GM23338 (cell line): ENCODE data around the gene PTPN18. TPM values are rescaled to one million over a fixed set of nuclear protein-coding genes. Genes with fewer than 3 reads are reported as not detected.
A peak's percentile ranks its signal among the peaks of the same experiment; 100 is the strongest.

Source experiments
- ATAC-seq: fragments of 200-7000 bp; cut with Tn5 transposase; 3 replicates; pipeline ENCODE4 v1.9.1; 2020
- DNase-seq: peaks from one replicate; pipeline ENCODE4 v3.0.0-alpha.2; 2015; ENCODE audit warnings: low spot score
- H2AFZ ChIP-seq: fragments of 200-600 bp; sonication (generic); 2 replicates; pipeline ENCODE4 v1.8.0; 2016; ENCODE audit warnings: antibody characterized with exemption, mild to moderate bottlenecking, moderate library complexity
- H3F3A ChIP-seq: fragments of 200-600 bp; sonication (generic); replicated peaks from 2 replicates; pipeline ENCODE4 v1.8.0; 2017; ENCODE audit warnings: antibody characterized with exemption, mixed run types, low read depth
- H3K27ac ChIP-seq: fragments of 200-600 bp; sonication (generic); 2 replicates; pipeline ENCODE4 v1.6.1; 2016; ENCODE audit warnings: low read depth
- H3K27me3 ChIP-seq: fragments of 200-600 bp; sonication (generic); 2 replicates; pipeline ENCODE4 v1.8.0; 2016; ENCODE audit warnings: mild to moderate bottlenecking, mixed run types, moderate library complexity; ENCODE audit not compliant: insufficient read depth
- H3K36me3 ChIP-seq: fragments of 200-600 bp; sonication (generic); 2 replicates; pipeline ENCODE4 v1.8.0; 2016; ENCODE audit warnings: mild to moderate bottlenecking; ENCODE audit not compliant: insufficient read depth
- H3K4me1 ChIP-seq: fragments of 200-600 bp; sonication (generic); 2 replicates; pipeline ENCODE4 v1.8.0; 2016; ENCODE audit warnings: mild to moderate bottlenecking, moderate library complexity; ENCODE audit not compliant: insufficient read depth
- H3K4me2 ChIP-seq: fragments of 200-600 bp; sonication (generic); 2 replicates; pipeline ENCODE4 v1.7.1; 2017; ENCODE audit warnings: mixed run types
- H3K4me3 ChIP-seq: fragments of 200-600 bp; sonication (generic); 2 replicates; pipeline ENCODE4 v1.6.1; 2016; ENCODE audit warnings: mixed run types
- H3K79me2 ChIP-seq: fragments of 200-600 bp; sonication (generic); replicated peaks from 2 replicates; pipeline ENCODE4 v1.8.0; 2017; ENCODE audit warnings: mild to moderate bottlenecking; ENCODE audit not compliant: insufficient read depth
- H3K9me2 ChIP-seq: fragments of 200-600 bp; sonication (generic); 2 replicates; pipeline ENCODE4 v1.8.0; 2017; ENCODE audit not compliant: insufficient read depth
- H4K20me1 ChIP-seq: fragments of 200-600 bp; sonication (generic); replicated peaks from 2 replicates; pipeline ENCODE4 v1.8.0; 2017; ENCODE audit warnings: mild to moderate bottlenecking; ENCODE audit not compliant: insufficient read depth
- H3K27ac Mint-ChIP-seq: 2 replicates; pipeline ENCODE4 v1.8.0; 2020; ENCODE audit warnings: inconsistent platforms, mild to moderate bottlenecking, moderate library complexity, mixed read lengths
- H3K27me3 Mint-ChIP-seq: 3 replicates; pipeline ENCODE4 v1.8.0; 2022; ENCODE audit warnings: low read depth, mild to moderate bottlenecking, moderate library complexity, mixed read lengths, inconsistent platforms; ENCODE audit not compliant: insufficient read depth, poor library complexity
- H3K36me3 Mint-ChIP-seq: 3 replicates; pipeline ENCODE4 v1.8.0; 2021; ENCODE audit warnings: low read depth, mild to moderate bottlenecking, inconsistent platforms, moderate library complexity, mixed read lengths
- H3K4me1 Mint-ChIP-seq: 3 replicates; pipeline ENCODE4 v1.8.0; 2020; ENCODE audit warnings: mild to moderate bottlenecking, inconsistent platforms, mixed read lengths
- H3K4me3 Mint-ChIP-seq: 3 replicates; pipeline ENCODE4 v1.8.0; 2021; ENCODE audit warnings: moderate library complexity, mild to moderate bottlenecking, inconsistent platforms, mixed read lengths
- H3K9me3 Mint-ChIP-seq: 3 replicates; pipeline ENCODE4 v1.8.0; 2020; ENCODE audit warnings: moderate library complexity, mild to moderate bottlenecking, inconsistent platforms, mixed read lengths
- JUNB ChIP-seq: IDR thresholded peaks from one replicate; pipeline ENCODE4 v1.6.1; 2016; ENCODE audit warnings: antibody characterized with exemption; ENCODE audit not compliant: unreplicated experiment
- STAT1 ChIP-seq: IDR thresholded peaks from one replicate; pipeline ENCODE4 v1.6.1; 2016; ENCODE audit warnings: antibody characterized with exemption; ENCODE audit not compliant: unreplicated experiment
- ZNF331 ChIP-seq: fragments of 250-450 bp; sonication (Bioruptor Pico); IDR thresholded peaks from 2 replicates; pipeline ENCODE4 v1.5.0; 2020; ENCODE audit warnings: low read depth, mild to moderate bottlenecking, moderate library complexity
- polyA plus RNA-seq: library from polyadenylated mRNA; unstranded; fragments of >200 nt; fragmentation: Nextera tagmentation; extraction: Ambion mirVana; gene quantifications from 2 replicates; pipeline ENCODE4 v1.2.1, GENCODE V29; 2016
- total RNA-seq: library from RNA; depleted of rRNA; stranded (reverse); fragments of >200 nt; shearing (Covaris generic); gene quantifications from 2 replicates; pipeline ENCODE4 v1.2.3, GENCODE V29; 2014
- TF ChIP-seq, protein P1 (sequence below), 2 experiments: fragments of 200-600 bp in 1 of 2; sonication (generic) in 1 of 2; conservative IDR thresholded peaks; 2 replicates each; pipeline versions ENCODE4 v1.5.1 to v1.6.1; 2016 to 2017; ENCODE audit warnings: antibody characterized with exemption in 2 of 2, low read depth in 2 of 2, mild to moderate bottlenecking in 2 of 2, moderate library complexity in 1 of 2
- TF ChIP-seq, protein P2 (sequence below): IDR thresholded peaks from 2 replicates; pipeline ENCODE4 v1.6.1; 2016; ENCODE audit warnings: antibody characterized with exemption
- TF ChIP-seq, protein P3 (sequence below): IDR thresholded peaks from one replicate; pipeline ENCODE4 v1.6.1; 2018; ENCODE audit warnings: antibody characterized with exemption; ENCODE audit not compliant: unreplicated experiment
- TF ChIP-seq, protein P4 (sequence below): fragments of 250-450 bp; sonication (Bioruptor Pico); IDR thresholded peaks from 2 replicates; pipeline ENCODE4 v1.5.0; 2020; ENCODE audit warnings: mild to moderate bottlenecking, moderate library complexity

PTPN18 gene
- total and polyA plus RNA-seq, 2 experiments from 2014 or later = 10.1 to 10.9 TPM

DNA sequence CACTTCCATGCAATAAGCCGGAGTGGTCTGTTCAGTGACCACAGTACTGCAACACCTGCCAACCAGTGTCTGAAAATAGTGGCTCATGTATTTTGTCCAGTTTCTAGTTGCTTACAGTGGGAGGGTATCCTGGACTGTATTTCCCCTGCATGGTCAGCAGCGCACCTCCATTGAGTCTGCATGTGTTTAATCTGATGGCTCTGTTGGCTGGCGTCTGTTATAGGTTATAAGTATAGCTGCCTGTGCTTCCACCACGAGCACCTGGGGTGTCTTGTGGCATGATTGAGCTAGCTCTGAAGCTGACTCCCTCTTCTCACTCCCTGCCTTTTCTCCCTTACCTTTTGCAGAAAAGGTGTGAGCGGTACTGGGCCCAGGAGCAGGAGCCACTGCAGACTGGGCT, 12.9 kb downstream of the PTPN18 start (continued):
- TF ChIP-seq, protein P1, sequence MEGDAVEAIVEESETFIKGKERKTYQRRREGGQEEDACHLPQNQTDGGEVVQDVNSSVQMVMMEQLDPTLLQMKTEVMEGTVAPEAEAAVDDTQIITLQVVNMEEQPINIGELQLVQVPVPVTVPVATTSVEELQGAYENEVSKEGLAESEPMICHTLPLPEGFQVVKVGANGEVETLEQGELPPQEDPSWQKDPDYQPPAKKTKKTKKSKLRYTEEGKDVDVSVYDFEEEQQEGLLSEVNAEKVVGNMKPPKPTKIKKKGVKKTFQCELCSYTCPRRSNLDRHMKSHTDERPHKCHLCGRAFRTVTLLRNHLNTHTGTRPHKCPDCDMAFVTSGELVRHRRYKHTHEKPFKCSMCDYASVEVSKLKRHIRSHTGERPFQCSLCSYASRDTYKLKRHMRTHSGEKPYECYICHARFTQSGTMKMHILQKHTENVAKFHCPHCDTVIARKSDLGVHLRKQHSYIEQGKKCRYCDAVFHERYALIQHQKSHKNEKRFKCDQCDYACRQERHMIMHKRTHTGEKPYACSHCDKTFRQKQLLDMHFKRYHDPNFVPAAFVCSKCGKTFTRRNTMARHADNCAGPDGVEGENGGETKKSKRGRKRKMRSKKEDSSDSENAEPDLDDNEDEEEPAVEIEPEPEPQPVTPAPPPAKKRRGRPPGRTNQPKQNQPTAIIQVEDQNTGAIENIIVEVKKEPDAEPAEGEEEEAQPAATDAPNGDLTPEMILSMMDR (conservative IDR thresholded peaks at IDR 0.05; ENCODE audit: low read depth in 2 of 2) = no peak
- TF ChIP-seq, protein P2, sequence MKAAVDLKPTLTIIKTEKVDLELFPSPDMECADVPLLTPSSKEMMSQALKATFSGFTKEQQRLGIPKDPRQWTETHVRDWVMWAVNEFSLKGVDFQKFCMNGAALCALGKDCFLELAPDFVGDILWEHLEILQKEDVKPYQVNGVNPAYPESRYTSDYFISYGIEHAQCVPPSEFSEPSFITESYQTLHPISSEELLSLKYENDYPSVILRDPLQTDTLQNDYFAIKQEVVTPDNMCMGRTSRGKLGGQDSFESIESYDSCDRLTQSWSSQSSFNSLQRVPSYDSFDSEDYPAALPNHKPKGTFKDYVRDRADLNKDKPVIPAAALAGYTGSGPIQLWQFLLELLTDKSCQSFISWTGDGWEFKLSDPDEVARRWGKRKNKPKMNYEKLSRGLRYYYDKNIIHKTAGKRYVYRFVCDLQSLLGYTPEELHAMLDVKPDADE = no peak

DNA sequence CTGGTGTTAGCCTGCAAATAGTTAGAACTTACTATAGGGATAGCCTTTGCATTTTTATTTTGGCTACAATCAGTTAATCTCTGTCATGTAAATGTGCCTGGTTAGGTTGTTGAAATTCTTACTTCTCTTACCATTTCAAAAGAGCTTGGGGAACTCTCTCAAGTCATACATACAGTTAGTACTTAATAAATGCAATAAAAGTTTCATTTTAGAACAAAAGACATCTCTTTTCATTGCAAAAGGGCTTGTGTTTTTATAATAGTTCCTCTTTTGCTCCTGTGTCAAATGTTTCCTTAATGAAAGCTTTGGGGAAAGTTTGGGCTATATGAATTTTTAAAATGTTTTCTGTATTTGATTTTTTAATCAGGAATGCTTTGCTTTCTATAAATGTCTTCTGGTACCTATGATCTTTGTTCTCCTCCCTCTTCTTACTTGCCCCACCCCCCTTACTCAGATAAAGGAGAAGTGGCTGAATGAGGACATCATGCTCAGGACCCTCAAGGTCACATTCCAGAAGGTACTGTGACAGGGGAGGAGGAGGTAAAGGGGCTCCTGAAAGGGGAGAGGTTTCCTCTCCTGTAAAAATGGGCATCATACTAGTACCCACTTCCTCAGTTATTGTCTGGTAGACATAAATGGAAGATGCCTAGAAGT, 13.6 kb downstream of the PTPN18 start:
- DNase-seq (peak; percentile 14), ATAC-seq (no peak)
- H3F3A ChIP-seq = no peaks in the 10 kb centered on the region
- no peaks in the 10 kb centered on the region for H4K20me1 ChIP-seq
- no peaks in the 10 kb centered on the region for H3K27me3 ChIP-seq
- H3K4me2 ChIP-seq = peak overlapping the region; percentile 38
- H3K9me2 ChIP-seq = no peaks in the 10 kb centered on the region
- no peak overlapping the region for H2AFZ ChIP-seq
- no peak overlapping the region for H3K27ac ChIP-seq
- no peak overlapping the region; the same call in 2 of the 3 replicates for H3K4me3 Mint-ChIP-seq
- H3K4me1 Mint-ChIP-seq = peaks cover 26% of the 10 kb centered on the region
- peaks cover 11% of the 10 kb centered on the region for H3K36me3 Mint-ChIP-seq
- peaks cover 18% of the 10 kb centered on the region for H3K27me3 Mint-ChIP-seq
- no peak overlapping the region for H3K27ac Mint-ChIP-seq
- H3K79me2 ChIP-seq = no peaks in the 10 kb centered on the region
- H3K36me3 ChIP-seq = no peaks in the 10 kb centered on the region
- no peaks in the 10 kb centered on the region; the same call in 2 of the 3 replicates for H3K9me3 Mint-ChIP-seq
- peak overlapping the region; percentile 22; the same call in 1 of the 2 replicates for H3K4me3 ChIP-seq
- H3K4me1 ChIP-seq = peaks cover 27% of the 10 kb centered on the region
- no peak for TF ChIP-seq STAT1
- TF ChIP-seq, protein P3, sequence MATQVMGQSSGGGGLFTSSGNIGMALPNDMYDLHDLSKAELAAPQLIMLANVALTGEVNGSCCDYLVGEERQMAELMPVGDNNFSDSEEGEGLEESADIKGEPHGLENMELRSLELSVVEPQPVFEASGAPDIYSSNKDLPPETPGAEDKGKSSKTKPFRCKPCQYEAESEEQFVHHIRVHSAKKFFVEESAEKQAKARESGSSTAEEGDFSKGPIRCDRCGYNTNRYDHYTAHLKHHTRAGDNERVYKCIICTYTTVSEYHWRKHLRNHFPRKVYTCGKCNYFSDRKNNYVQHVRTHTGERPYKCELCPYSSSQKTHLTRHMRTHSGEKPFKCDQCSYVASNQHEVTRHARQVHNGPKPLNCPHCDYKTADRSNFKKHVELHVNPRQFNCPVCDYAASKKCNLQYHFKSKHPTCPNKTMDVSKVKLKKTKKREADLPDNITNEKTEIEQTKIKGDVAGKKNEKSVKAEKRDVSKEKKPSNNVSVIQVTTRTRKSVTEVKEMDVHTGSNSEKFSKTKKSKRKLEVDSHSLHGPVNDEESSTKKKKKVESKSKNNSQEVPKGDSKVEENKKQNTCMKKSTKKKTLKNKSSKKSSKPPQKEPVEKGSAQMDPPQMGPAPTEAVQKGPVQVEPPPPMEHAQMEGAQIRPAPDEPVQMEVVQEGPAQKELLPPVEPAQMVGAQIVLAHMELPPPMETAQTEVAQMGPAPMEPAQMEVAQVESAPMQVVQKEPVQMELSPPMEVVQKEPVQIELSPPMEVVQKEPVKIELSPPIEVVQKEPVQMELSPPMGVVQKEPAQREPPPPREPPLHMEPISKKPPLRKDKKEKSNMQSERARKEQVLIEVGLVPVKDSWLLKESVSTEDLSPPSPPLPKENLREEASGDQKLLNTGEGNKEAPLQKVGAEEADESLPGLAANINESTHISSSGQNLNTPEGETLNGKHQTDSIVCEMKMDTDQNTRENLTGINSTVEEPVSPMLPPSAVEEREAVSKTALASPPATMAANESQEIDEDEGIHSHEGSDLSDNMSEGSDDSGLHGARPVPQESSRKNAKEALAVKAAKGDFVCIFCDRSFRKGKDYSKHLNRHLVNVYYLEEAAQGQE = no peak
- TF ChIP-seq JUNB = no peak
- TF ChIP-seq, protein P2 = no peak
- TF ChIP-seq ZNF331 (CRISPR knock-in tag) = no peak
- TF ChIP-seq, protein P4, sequence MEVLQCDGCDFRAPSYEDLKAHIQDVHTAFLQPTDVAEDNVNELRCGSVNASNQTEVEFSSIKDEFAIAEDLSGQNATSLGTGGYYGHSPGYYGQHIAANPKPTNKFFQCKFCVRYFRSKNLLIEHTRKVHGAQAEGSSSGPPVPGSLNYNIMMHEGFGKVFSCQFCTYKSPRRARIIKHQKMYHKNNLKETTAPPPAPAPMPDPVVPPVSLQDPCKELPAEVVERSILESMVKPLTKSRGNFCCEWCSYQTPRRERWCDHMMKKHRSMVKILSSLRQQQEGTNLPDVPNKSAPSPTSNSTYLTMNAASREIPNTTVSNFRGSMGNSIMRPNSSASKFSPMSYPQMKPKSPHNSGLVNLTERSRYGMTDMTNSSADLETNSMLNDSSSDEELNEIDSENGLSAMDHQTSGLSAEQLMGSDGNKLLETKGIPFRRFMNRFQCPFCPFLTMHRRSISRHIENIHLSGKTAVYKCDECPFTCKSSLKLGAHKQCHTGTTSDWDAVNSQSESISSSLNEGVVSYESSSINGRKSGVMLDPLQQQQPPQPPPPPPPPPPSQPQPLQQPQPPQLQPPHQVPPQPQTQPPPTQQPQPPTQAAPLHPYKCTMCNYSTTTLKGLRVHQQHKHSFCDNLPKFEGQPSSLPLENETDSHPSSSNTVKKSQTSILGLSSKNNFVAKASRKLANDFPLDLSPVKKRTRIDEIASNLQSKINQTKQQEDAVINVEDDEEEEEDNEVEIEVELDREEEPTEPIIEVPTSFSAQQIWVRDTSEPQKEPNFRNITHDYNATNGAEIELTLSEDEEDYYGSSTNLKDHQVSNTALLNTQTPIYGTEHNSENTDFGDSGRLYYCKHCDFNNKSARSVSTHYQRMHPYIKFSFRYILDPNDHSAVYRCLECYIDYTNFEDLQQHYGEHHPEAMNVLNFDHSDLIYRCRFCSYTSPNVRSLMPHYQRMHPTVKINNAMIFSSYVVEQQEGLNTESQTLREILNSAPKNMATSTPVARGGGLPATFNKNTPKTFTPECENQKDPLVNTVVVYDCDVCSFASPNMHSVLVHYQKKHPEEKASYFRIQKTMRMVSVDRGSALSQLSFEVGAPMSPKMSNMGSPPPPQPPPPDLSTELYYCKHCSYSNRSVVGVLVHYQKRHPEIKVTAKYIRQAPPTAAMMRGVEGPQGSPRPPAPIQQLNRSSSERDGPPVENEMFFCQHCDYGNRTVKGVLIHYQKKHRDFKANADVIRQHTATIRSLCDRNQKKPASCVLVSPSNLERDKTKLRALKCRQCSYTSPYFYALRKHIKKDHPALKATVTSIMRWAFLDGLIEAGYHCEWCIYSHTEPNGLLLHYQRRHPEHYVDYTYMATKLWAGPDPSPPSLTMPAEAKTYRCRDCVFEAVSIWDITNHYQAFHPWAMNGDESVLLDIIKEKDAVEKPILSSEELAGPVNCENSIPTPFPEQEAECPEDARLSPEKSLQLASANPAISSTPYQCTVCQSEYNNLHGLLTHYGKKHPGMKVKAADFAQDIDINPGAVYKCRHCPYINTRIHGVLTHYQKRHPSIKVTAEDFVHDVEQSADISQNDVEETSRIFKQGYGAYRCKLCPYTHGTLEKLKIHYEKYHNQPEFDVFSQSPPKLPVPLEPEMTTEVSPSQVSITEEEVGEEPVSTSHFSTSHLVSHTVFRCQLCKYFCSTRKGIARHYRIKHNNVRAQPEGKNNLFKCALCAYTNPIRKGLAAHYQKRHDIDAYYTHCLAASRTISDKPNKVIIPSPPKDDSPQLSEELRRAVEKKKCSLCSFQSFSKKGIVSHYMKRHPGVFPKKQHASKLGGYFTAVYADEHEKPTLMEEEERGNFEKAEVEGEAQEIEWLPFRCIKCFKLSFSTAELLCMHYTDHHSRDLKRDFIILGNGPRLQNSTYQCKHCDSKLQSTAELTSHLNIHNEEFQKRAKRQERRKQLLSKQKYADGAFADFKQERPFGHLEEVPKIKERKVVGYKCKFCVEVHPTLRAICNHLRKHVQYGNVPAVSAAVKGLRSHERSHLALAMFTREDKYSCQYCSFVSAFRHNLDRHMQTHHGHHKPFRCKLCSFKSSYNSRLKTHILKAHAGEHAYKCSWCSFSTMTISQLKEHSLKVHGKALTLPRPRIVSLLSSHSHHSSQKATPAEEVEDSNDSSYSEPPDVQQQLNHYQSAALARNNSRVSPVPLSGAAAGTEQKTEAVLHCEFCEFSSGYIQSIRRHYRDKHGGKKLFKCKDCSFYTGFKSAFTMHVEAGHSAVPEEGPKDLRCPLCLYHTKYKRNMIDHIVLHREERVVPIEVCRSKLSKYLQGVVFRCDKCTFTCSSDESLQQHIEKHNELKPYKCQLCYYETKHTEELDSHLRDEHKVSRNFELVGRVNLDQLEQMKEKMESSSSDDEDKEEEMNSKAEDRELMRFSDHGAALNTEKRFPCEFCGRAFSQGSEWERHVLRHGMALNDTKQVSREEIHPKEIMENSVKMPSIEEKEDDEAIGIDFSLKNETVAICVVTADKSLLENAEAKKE (CRISPR knock-in tag) = no peak
